GM12878 (cell line): Measurements from ENCODE around the gene CIAO2A. TPM values are rescaled to one million over a fixed set of nuclear protein-coding genes. Genes with fewer than 3 reads are reported as not detected.

Experiments used
- ASH2L ChIP-seq: fragments of 300-600, 200-600 bp; sonication (generic); IDR thresholded peaks from 2 replicates; pipeline ENCODE4 v1.6.1; 2017; ENCODE audit warnings: low read depth, mild to moderate bottlenecking, borderline replicate concordance
- CBX3 ChIP-seq: fragments of 200-600 bp; sonication (generic); IDR thresholded peaks from 2 replicates; pipeline ENCODE4 v1.6.1; 2016; ENCODE audit warnings: low read depth, borderline replicate concordance
- CEBPB ChIP-seq, 2 experiments: fragments of 150-350 bp in 1 of 2; IDR thresholded peaks; 2 replicates each; pipeline ENCODE4 v1.6.1; 2012 to 2014; ENCODE audit warnings: low read depth in 2 of 2, low read length in 2 of 2, borderline replicate concordance in 1 of 2, inconsistent platforms in 1 of 2
- E2F8 ChIP-seq: fragments of 450-650 bp; IDR thresholded peaks from 2 replicates; pipeline ENCODE4 v1.6.1; 2018; ENCODE audit warnings: mild to moderate bottlenecking, low read depth, moderate library complexity; ENCODE audit not compliant: partially characterized antibody
- E4F1 ChIP-seq: fragments of 450-650 bp; IDR thresholded peaks from 2 replicates; pipeline ENCODE4 v1.6.1; 2018; ENCODE audit warnings: borderline replicate concordance, mild to moderate bottlenecking; ENCODE audit not compliant: partially characterized antibody
- EED ChIP-seq: sonication (generic); IDR thresholded peaks from 2 replicates; pipeline ENCODE4 v1.6.1; 2016; ENCODE audit warnings: antibody characterized with exemption, low read depth
- ELK1 ChIP-seq: IDR thresholded peaks from 2 replicates; pipeline ENCODE4 v1.6.1; 2012; ENCODE audit warnings: low read depth, low read length, improper control_type of control experiment
- LARP7 ChIP-seq: fragments of 450-650 bp; IDR thresholded peaks from 2 replicates; pipeline ENCODE4 v1.6.1; 2017; ENCODE audit warnings: mild to moderate bottlenecking
- MEF2A ChIP-seq: IDR thresholded peaks from 2 replicates; pipeline ENCODE4 v1.6.1; 2011; ENCODE audit warnings: low read depth, mild to moderate bottlenecking, low read length, moderate library complexity; ENCODE audit not compliant: insufficient read depth
- MYB ChIP-seq: fragments of 150-350 bp; IDR thresholded peaks from 2 replicates; pipeline ENCODE4 v1.6.1; 2014; ENCODE audit warnings: mild to moderate bottlenecking, low read depth, low read length, borderline replicate concordance
- NR2C2 ChIP-seq: IDR thresholded peaks from 2 replicates; pipeline ENCODE4 v1.6.1; 2011; ENCODE audit warnings: borderline replicate concordance, low read depth; ENCODE audit not compliant: control insufficient read depth, insufficient read length
- SP1 ChIP-seq: IDR thresholded peaks from one replicate; pipeline ENCODE4 v1.6.1; 2011; ENCODE audit warnings: low read depth, low read length
- SREBF2 ChIP-seq: IDR thresholded peaks from 2 replicates; pipeline ENCODE4 v1.6.1; 2012; ENCODE audit warnings: mild to moderate bottlenecking, low read length
- TCF12 ChIP-seq: IDR thresholded peaks from 2 replicates; pipeline ENCODE4 v1.6.1; 2011; ENCODE audit warnings: low read depth, mild to moderate bottlenecking, low read length
- ZBTB11 ChIP-seq: fragments of 450-650 bp; formaldehyde crosslinking; IDR thresholded peaks from 2 replicates; pipeline ENCODE4 v1.5.0; 2022; ENCODE audit warnings: mild to moderate bottlenecking, missing genetic modification characterization
- ZNF217 ChIP-seq: fragments of 450-650 bp; IDR thresholded peaks from 2 replicates; pipeline ENCODE4 v1.6.1; 2017; ENCODE audit warnings: antibody characterized with exemption, mild to moderate bottlenecking
- polyA plus RNA-seq, 11 experiments: library from polyadenylated mRNA; depleted of rRNA in 4 of 11; unstranded in 6 of 11; stranded (reverse) in 5 of 11; fragments of >200 nt; fragmentation: Nextera tagmentation in 4 of 11; fragmentation: Illumina TruSeq in 1 of 11; extraction: Ambion mirVana in 4 of 11; extraction: Trizol in 1 of 11; gene quantifications; 1 replicate in 1 of 11; 2 replicates in 10 of 11; pipeline versions ENCODE4 v1.2.1 to v1.2.3, GENCODE V29; 2011 to 2016; ENCODE audit warnings: inconsistent platforms in 2 of 11, missing spikeins in 2 of 11, low read depth in 1 of 11
- total RNA-seq, 4 experiments: library from RNA; depleted of rRNA in 3 of 4; stranded (reverse); fragments of >200 nt in 3 of 4; fragmentation: Illumina TruSeq in 1 of 4; extraction: Trizol in 1 of 4; gene quantifications; 2 replicates each; pipeline versions ENCODE4 v1.2.1 to v1.2.3, GENCODE V29; 2013 to 2021
- TF ChIP-seq, protein P1 (sequence below), 3 experiments: IDR thresholded peaks in 2 of 3; conservative IDR thresholded peaks in 1 of 3; 2 replicates each; pipeline ENCODE4 v1.5.1; 2011; ENCODE audit warnings: low read depth in 3 of 3, low read length in 3 of 3, mild to moderate bottlenecking in 3 of 3, control low read depth in 2 of 3, moderate library complexity in 2 of 3, inconsistent platforms in 1 of 3, mixed read lengths in 1 of 3; ENCODE audit not compliant: control insufficient read depth in 2 of 3, insufficient read depth in 1 of 3; ENCODE audit errors: extremely low read depth in 1 of 3

CIAO2A gene
- total and polyA plus RNA-seq, 10 of the 15 experiments (the other 5 are each of a cell fraction or from before 2014, with no cell fraction given): 94.5 to 400 (median 204) TPM

DNA sequence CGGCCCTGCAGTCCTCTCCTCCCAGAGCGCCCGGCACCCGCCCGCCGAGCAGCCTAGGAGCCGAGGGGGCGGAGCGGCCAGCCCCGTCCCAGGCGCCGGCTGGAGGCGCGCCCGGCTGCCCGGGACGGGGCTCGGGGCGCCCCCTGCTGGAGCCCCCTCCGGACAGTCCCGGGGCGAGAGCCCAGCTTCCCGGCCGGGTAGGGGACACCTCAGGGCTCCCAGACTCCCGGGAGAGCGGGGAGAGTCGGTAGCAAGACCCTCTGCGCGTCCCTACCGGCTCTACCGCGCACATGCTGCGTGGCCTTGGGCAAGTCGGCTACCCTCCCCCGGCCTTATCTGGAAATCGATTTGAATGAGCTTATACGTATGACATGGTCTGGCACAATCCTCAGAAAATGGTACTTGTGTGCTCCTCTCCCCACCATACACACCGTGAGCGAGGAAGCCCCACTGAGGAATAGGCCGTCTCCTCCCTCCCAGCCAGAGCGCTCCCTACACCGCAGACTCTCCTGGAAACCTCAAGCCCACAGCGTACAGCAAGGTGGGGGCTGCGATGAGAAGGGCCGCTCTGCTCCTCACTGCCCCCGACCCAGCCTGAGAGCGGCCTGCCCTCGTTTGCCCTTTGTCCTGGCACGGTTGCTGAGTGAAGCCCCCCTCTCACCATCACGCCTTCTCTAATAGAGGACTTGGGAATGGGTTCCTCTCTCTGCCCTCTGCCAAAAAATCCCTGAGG is 47.1 kb downstream of the CIAO2A start, which contains the start of gene DAPK2 (continued):
- TF ChIP-seq MYB: no peak
- no peak for TF ChIP-seq TCF12
- no peak for TF ChIP-seq E4F1
- no peak for TF ChIP-seq NR2C2
- TF ChIP-seq, protein P1, sequence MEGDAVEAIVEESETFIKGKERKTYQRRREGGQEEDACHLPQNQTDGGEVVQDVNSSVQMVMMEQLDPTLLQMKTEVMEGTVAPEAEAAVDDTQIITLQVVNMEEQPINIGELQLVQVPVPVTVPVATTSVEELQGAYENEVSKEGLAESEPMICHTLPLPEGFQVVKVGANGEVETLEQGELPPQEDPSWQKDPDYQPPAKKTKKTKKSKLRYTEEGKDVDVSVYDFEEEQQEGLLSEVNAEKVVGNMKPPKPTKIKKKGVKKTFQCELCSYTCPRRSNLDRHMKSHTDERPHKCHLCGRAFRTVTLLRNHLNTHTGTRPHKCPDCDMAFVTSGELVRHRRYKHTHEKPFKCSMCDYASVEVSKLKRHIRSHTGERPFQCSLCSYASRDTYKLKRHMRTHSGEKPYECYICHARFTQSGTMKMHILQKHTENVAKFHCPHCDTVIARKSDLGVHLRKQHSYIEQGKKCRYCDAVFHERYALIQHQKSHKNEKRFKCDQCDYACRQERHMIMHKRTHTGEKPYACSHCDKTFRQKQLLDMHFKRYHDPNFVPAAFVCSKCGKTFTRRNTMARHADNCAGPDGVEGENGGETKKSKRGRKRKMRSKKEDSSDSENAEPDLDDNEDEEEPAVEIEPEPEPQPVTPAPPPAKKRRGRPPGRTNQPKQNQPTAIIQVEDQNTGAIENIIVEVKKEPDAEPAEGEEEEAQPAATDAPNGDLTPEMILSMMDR (IDR thresholded peaks at IDR 0.05 in 2 of 3, conservative IDR thresholded peaks at IDR 0.05 in 1 of 3; ENCODE audit: control insufficient read depth in 2 of 3, extremely low read depth in 1 of 3, insufficient read depth in 1 of 3, low read depth in 3 of 3, low read length in 3 of 3): peak; percentile 71 to 81 (median 74)
- no peak for TF ChIP-seq ELK1
- TF ChIP-seq MEF2A: no peak
- TF ChIP-seq E2F8: no peak
- no peak for TF ChIP-seq ASH2L
- no peak for TF ChIP-seq SREBF2
- TF ChIP-seq EED: no peak
- no peak; the same call in 1 of the 2 replicates for TF ChIP-seq ZNF217
- TF ChIP-seq CEBPB (IDR thresholded peaks at IDR 0.05; ENCODE audit: borderline replicate concordance in 1 of 2, low read depth in 2 of 2, low read length in 2 of 2): no peak
- no peak for TF ChIP-seq SP1
- no peak for TF ChIP-seq CBX3
- no peak for TF ChIP-seq ZBTB11 (CRISPR knock-in tag)
- TF ChIP-seq LARP7: no peak
